ENCODE data around the gene USP20.

Gene USP20

GRCh38 chr9:129860653-129861446 is 25.6 kb downstream of the USP20 start:
- no peak for ATAC-seq
- no peak for TF ChIP-seq TOX (CRISPR knock-in tag; IDR thresholded peaks at IDR 0.05; ENCODE audit: borderline replicate concordance)
- no peak for TF ChIP-seq OSR1 (CRISPR knock-in tag; IDR thresholded peaks at IDR 0.05)
- no peak for TF ChIP-seq CREB5 (CRISPR knock-in tag; IDR thresholded peaks at IDR 0.05; ENCODE audit: low read depth)
- TF ChIP-seq ZC3H10 (CRISPR knock-in tag; IDR thresholded peaks at IDR 0.05): no peak
- TF ChIP-seq POU6F1 (CRISPR knock-in tag; IDR thresholded peaks at IDR 0.05; ENCODE audit: borderline replicate concordance, low read depth): no peak
- TF ChIP-seq ZFP3 (CRISPR knock-in tag; IDR thresholded peaks at IDR 0.05): no peak
- TF ChIP-seq PATZ1 (CRISPR knock-in tag; IDR thresholded peaks at IDR 0.05; ENCODE audit: borderline replicate concordance): no peak

GRCh38 chr9:129861447-129861827 is 26.2 kb downstream of the USP20 start:
- TF ChIP-seq CSDC2 (CRISPR knock-in tag; IDR thresholded peaks at IDR 0.05): no peak
- TF ChIP-seq ISL1 (CRISPR knock-in tag; IDR thresholded peaks at IDR 0.05): no peak
- no peak for TF ChIP-seq ZNF8 (CRISPR knock-in tag; IDR thresholded peaks at IDR 0.05)
- no peak for TF ChIP-seq OSR1 (CRISPR knock-in tag; IDR thresholded peaks at IDR 0.05)
- ATAC-seq: no peak

- TF ChIP-seq ZNF70 (CRISPR knock-in tag; IDR thresholded peaks at IDR 0.05) (peak; percentile 44; the same call in 1 of the 2 replicates), ZNF8 (CRISPR knock-in tag; IDR thresholded peaks at IDR 0.05) (0 out of 2 replicates have a peak, but pooled peaks have one; percentile 7), TCF4 (CRISPR knock-in tag; IDR thresholded peaks at IDR 0.05; ENCODE audit: borderline replicate concordance) (peak; percentile 73), SNAI2 (CRISPR knock-in tag; IDR thresholded peaks at IDR 0.05) (no peak)
- ATAC-seq: peak; percentile 60
Observed at GRCh38 chr9:129863059-129863690, 27.9 kb downstream of the USP20 start.

- TF ChIP-seq OSR1 (CRISPR knock-in tag; IDR thresholded peaks at IDR 0.05) (no peak), RARB (CRISPR knock-in tag; IDR thresholded peaks at IDR 0.05) (no peak), TSHZ2 (CRISPR knock-in tag; IDR thresholded peaks at IDR 0.05) (no peak), TOX (CRISPR knock-in tag; IDR thresholded peaks at IDR 0.05; ENCODE audit: borderline replicate concordance) (no peak), POU6F1 (CRISPR knock-in tag; IDR thresholded peaks at IDR 0.05; ENCODE audit: borderline replicate concordance, low read depth) (no peak), ZNF8 (CRISPR knock-in tag; IDR thresholded peaks at IDR 0.05) (no peak), ISL1 (CRISPR knock-in tag; IDR thresholded peaks at IDR 0.05) (no peak), ZNF565 (CRISPR knock-in tag; conservative IDR thresholded peaks at IDR 0.05; ENCODE audit: low read depth) (no peak), SNAI2 (CRISPR knock-in tag; IDR thresholded peaks at IDR 0.05) (no peak), CSRNP3 (CRISPR knock-in tag; IDR thresholded peaks at IDR 0.05) (no peak), ARNTL (CRISPR knock-in tag; IDR thresholded peaks at IDR 0.05; ENCODE audit: borderline replicate concordance, low read depth) (no peak), ZFP3 (CRISPR knock-in tag; IDR thresholded peaks at IDR 0.05) (no peak), ZC3H10 (CRISPR knock-in tag; IDR thresholded peaks at IDR 0.05) (no peak), GLIS3 (CRISPR knock-in tag; IDR thresholded peaks at IDR 0.05) (no peak), CSDC2 (CRISPR knock-in tag; IDR thresholded peaks at IDR 0.05) (no peak), CREB5 (CRISPR knock-in tag; IDR thresholded peaks at IDR 0.05; ENCODE audit: low read depth) (no peak)
- no peak for ATAC-seq
Observed at GRCh38 chr9:129864991-129865647, 29.9 kb downstream of the USP20 start.
